ENCODE data around the gene RBFOX2.

DNA sequence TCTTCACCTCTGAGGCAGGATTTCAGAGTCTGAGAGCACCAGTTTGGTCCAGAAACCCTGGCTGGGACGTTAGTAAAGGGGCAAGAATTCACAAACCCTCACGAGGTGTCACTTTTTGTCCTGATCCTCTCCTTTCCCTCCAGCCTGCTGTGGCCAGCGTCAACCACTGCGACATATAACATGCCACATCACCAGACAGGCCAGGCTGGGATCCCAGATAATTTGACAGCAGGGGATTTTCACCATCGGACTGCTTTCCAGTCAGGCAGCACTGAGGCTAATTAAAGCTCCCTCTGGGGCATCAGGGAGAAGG lies 36.8 kb upstream of the RBFOX2 start:
- TF ChIP-seq, protein P1, sequence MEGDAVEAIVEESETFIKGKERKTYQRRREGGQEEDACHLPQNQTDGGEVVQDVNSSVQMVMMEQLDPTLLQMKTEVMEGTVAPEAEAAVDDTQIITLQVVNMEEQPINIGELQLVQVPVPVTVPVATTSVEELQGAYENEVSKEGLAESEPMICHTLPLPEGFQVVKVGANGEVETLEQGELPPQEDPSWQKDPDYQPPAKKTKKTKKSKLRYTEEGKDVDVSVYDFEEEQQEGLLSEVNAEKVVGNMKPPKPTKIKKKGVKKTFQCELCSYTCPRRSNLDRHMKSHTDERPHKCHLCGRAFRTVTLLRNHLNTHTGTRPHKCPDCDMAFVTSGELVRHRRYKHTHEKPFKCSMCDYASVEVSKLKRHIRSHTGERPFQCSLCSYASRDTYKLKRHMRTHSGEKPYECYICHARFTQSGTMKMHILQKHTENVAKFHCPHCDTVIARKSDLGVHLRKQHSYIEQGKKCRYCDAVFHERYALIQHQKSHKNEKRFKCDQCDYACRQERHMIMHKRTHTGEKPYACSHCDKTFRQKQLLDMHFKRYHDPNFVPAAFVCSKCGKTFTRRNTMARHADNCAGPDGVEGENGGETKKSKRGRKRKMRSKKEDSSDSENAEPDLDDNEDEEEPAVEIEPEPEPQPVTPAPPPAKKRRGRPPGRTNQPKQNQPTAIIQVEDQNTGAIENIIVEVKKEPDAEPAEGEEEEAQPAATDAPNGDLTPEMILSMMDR (IDR thresholded peaks at IDR 0.05) = no peak
- TF ChIP-seq POLR2AphosphoS5 (IDR thresholded peaks at IDR 0.05) (no peak), POLR2A (IDR thresholded peaks at IDR 0.05) (no peak)

Measured in breast epithelium (tissue), 3 donors.